Vagina (tissue), 2 donors: ENCODE measurements around the gene CIDEB.
A peak's percentile ranks its signal among the peaks of the same experiment; 100 is the strongest.

Experiments used
- CTCF ChIP-seq, 3 experiments: fragments of 450-650 bp in 2 of 3; fragments of 200-600 bp in 1 of 3; sonication (generic) in 1 of 3; IDR thresholded peaks; one replicate each; pipeline ENCODE4 v1.5.1; 2017 to 2019; ENCODE audit warnings: antibody characterized with exemption in 3 of 3, mild to moderate bottlenecking in 2 of 3, moderate library complexity in 2 of 3
- POLR2A ChIP-seq, 2 donors: fragments of 450-650 bp; IDR thresholded peaks; one replicate each; pipeline ENCODE4 v1.6.1; 2017; ENCODE audit warnings: antibody characterized with exemption in 2 of 2, mild to moderate bottlenecking in 2 of 2, moderate library complexity in 2 of 2
- POLR2AphosphoS5 ChIP-seq, 2 donors: sonication (generic); formaldehyde crosslinking; IDR thresholded peaks; one replicate each; pipeline ENCODE4 v1.9.0; 2017; ENCODE audit warnings: antibody characterized with exemption in 2 of 2, mild to moderate bottlenecking in 2 of 2, low read depth in 1 of 2; ENCODE audit not compliant: insufficient read depth in 1 of 2

GRCh38 chr14:24279301-24280186 is 28.2 kb downstream of the CIDEB start:
- TF ChIP-seq POLR2A (IDR thresholded peaks at IDR 0.05): no peak
- no peak for TF ChIP-seq CTCF (IDR thresholded peaks at IDR 0.05)
- peak in 1 of 2 donors; percentile 17 for TF ChIP-seq POLR2AphosphoS5 (IDR thresholded peaks at IDR 0.05; ENCODE audit: insufficient read depth in 1 of 2, low read depth in 1 of 2)
